ENCODE data around the gene SHANK1. TPM values are rescaled to one million over a fixed set of nuclear protein-coding genes. Genes with fewer than 3 reads are reported as not detected.

SHANK1 gene
- total and polyA plus RNA-seq, 2 of the 4 experiments (the other 2 are of a cell fraction) = 6.1 to 6.7 TPM

- no peak overlapping the region for H3K23ac ChIP-seq (ENCODE audit: low read depth, low read length)
- intact Hi-C loops (cut with micrococcal nuclease) = loop anchor here (5.0 to 10.0 kb wide), 2 partner anchors 202 to 384 kb away; partner anchors contain the start of gene CTU1
- no peak overlapping the region for H2AK5ac ChIP-seq (ENCODE audit: low read depth, low read length)
- POLR2A ChIA-PET (ENCODE audit: unreplicated experiment) = no interaction called here
- H3K36me3 ChIP-seq (ENCODE audit: control insufficient read depth, insufficient read depth, low read length) = no peaks in the 10 kb centered on the region
- no peak overlapping the region for H3K4me2 ChIP-seq (ENCODE audit: low read depth, low read length)
- peak overlapping the region; percentile 19 for H2AK9ac ChIP-seq (replicated peaks; ENCODE audit: low read depth, low read length, poor library complexity)
- H3K56ac ChIP-seq (ENCODE audit: extremely low read depth, insufficient read depth, low read length) = no peak overlapping the region
- no TSS peak for BruUV-seq (replicated peaks)
- in situ Hi-C loops (cut with MboI; ENCODE audit: low sequenced_read_pairs) = loop anchor here (5.0 kb wide), 1 partner anchor 343 kb away; the partner anchor contains the start of gene NR1H2
- H2BK20ac ChIP-seq (ENCODE audit: low read depth, low read length) = no peak overlapping the region
- no peak overlapping the region for H2BK5ac ChIP-seq (ENCODE audit: low read depth, low read length, poor library complexity, severe bottlenecking)
- H4K91ac ChIP-seq (ENCODE audit: insufficient read depth, low read depth, low read length) = no peak overlapping the region
- 60% methylated on average over 11 of the region's 21 CpGs; no CpG with 5 or more reads in 1 of the 2 experiments for WGBS, 2 experiments (ENCODE audit: extremely low coverage in 2 of 2, insufficient read length in 1 of 2)
- H3K9ac ChIP-seq (ENCODE audit: low read depth, low read length) = no peak overlapping the region
- H3K4me3 ChIP-seq (ENCODE audit: insufficient read depth, low read depth, low read length) = no peak overlapping the region
- H3K27ac ChIP-seq (ENCODE audit: insufficient read depth, low read length) = no peak overlapping the region
- no peak for ATAC-seq (ENCODE audit: low read depth)
- no peak for DNase-seq
- no peak overlapping the region for H2BK15ac ChIP-seq (ENCODE audit: low read depth, low read length)
- no peak overlapping the region for H4K8ac ChIP-seq (ENCODE audit: low read depth in 2 of 2, low read length in 2 of 2)
- no peak overlapping the region for H3K4ac ChIP-seq (ENCODE audit: low read depth, low read length)
- peaks cover 6 to 36% of the 10 kb centered on the region in 2 experiments for H3K79me1 ChIP-seq (ENCODE audit: low read depth in 1 of 2, low read length in 2 of 2)
- 0 out of 2 replicates have a peak, but pooled peaks cover 3% of the 10 kb centered on the region for H4K20me1 ChIP-seq (ENCODE audit: insufficient read depth, low read length)
- H4K5ac ChIP-seq (ENCODE audit: low read depth, low read length) = no peak overlapping the region
- CTCF ChIA-PET = interaction anchor here (1.0 kb wide), 1 partner anchor 15 kb away, joined by 3 read pairs; no protein-coding TSS in a partner anchor
- H2BK120ac ChIP-seq (ENCODE audit: low read depth, low read length) = no peak overlapping the region
- H3K9me1 ChIP-seq (ENCODE audit: insufficient read depth, low read length) = peaks cover 18% of the 10 kb centered on the region
- H3K4me1 ChIP-seq (ENCODE audit: control insufficient read depth, insufficient read depth, low read length) = peaks cover 16% of the 10 kb centered on the region
- TF ChIP-seq MAFK (IDR thresholded peaks at IDR 0.05; ENCODE audit: low read depth, low read length) = no peak
- TF ChIP-seq, protein P1, sequence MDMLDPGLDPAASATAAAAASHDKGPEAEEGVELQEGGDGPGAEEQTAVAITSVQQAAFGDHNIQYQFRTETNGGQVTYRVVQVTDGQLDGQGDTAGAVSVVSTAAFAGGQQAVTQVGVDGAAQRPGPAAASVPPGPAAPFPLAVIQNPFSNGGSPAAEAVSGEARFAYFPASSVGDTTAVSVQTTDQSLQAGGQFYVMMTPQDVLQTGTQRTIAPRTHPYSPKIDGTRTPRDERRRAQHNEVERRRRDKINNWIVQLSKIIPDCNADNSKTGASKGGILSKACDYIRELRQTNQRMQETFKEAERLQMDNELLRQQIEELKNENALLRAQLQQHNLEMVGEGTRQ (IDR thresholded peaks at IDR 0.05; ENCODE audit: low read depth, low read length) = no peak
- no peak for TF ChIP-seq SMC3 (IDR thresholded peaks at IDR 0.05; ENCODE audit: low read depth, low read length)
- TF ChIP-seq NFE2L2 (IDR thresholded peaks at IDR 0.05; ENCODE audit: low read depth, low read length) = no peak
- no peak for TF ChIP-seq BHLHE40 (IDR thresholded peaks at IDR 0.05; ENCODE audit: low read depth, low read length)
- TF ChIP-seq MAZ (IDR thresholded peaks at IDR 0.05; ENCODE audit: borderline replicate concordance, low read depth, low read length) = no peak
- no peak for TF ChIP-seq RCOR1 (IDR thresholded peaks at IDR 0.05; ENCODE audit: insufficient replicate concordance, low read length)
- TF ChIP-seq RAD21 (IDR thresholded peaks at IDR 0.05; ENCODE audit: low read length) = no peak
- TF ChIP-seq CEBPB (IDR thresholded peaks at IDR 0.05; ENCODE audit: low read depth, low read length) = no peak
- TF ChIP-seq MXI1 (IDR thresholded peaks at IDR 0.05; ENCODE audit: borderline replicate concordance, low read depth, low read length) = no peak
- no peaks in the 10 kb centered on the region for H3K27me3 ChIP-seq (ENCODE audit: control insufficient read depth, insufficient read depth, low read length)
- H2AFZ ChIP-seq (replicated peaks; ENCODE audit: low read length, poor library complexity) = peak overlapping the region; percentile 69
- H3K14ac ChIP-seq (replicated peaks; ENCODE audit: low read depth, low read length) = no peak overlapping the region; the same call in 1 of the 2 replicates
- H3K18ac ChIP-seq (ENCODE audit: low read depth, low read length) = no peak overlapping the region
- H3K9me3 ChIP-seq (ENCODE audit: control insufficient read depth, insufficient read depth, low read length) = no peaks in the 10 kb centered on the region
- dilution Hi-C loops (cut with HindIII; ENCODE audit: low sequenced_read_pairs, unreplicated experiment) = no loop called here
These were observed 749 bp upstream of the SHANK1 start for GRCh38 chr19:50720181-50720920.
